Lower lobe of right lung (tissue), 2 donors: ENCODE results near the gene AREG. TPM values are rescaled to one million over a fixed set of nuclear protein-coding genes. Genes with fewer than 3 reads are reported as not detected.
A peak's percentile ranks its signal among the peaks of the same experiment; 100 is the strongest.

Experiments
- ATAC-seq, 2 donors: fragments of 200-7000 bp; cut with Tn5 transposase; one replicate each; pipeline ENCODE4 v1.9.1; 2020 to 2022; ENCODE audit warnings: mild to moderate bottlenecking in 2 of 2, moderate library complexity in 2 of 2
- DNase-seq: peaks from one replicate; pipeline ENCODE4 v3.0.0-alpha.2; 2020
- H3K27ac ChIP-seq: fragments of 200-600 bp; one replicate; pipeline ENCODE4 v1.8.0; 2022
- H3K27me3 ChIP-seq: fragments of 200-600 bp; one replicate; pipeline ENCODE4 v1.8.0; 2022; ENCODE audit warnings: low read depth
- H3K36me3 ChIP-seq: fragments of 200-600 bp; one replicate; pipeline ENCODE4 v1.8.0; 2022; ENCODE audit warnings: mild to moderate bottlenecking
- H3K4me1 ChIP-seq: fragments of 200-600 bp; one replicate; pipeline ENCODE4 v1.8.0; 2022
- H3K4me3 ChIP-seq: fragments of 200-600 bp; one replicate; pipeline ENCODE4 v1.8.0; 2022; ENCODE audit warnings: mild to moderate bottlenecking
- H3K9me3 ChIP-seq: fragments of 200-600 bp; one replicate; pipeline ENCODE4 v1.8.0; 2022
- intact Hi-C: fragments of 100-400 bp; cut with DNase I; formaldehyde crosslinking; loops from one replicate; pipeline ENCODE4 v1.11.0; 2022
- total RNA-seq: library from RNA; stranded (reverse); fragmentation: NEBNext Ultra II Directional; extraction: Animal tissue kit (Norgen Biotek cat#: 25700); gene quantifications from one replicate; pipeline ENCODE4 v1.2.1, GENCODE V29; 2021
- TF ChIP-seq, protein P1 (sequence below): fragments of 200-600 bp; IDR thresholded peaks from one replicate; pipeline ENCODE4 v1.8.0; 2022; ENCODE audit warnings: antibody characterized with exemption, mild to moderate bottlenecking
- donor health status: DM: no; HTN: yes; CAD: no; lungs with severe emphysema.

Gene AREG
- total RNA-seq, 1 donor from 2014 or later: 7.8 TPM

- Histone ChIP-seq H3K27ac (no peak overlapping the region), H3K9me3 (no peaks in the 10 kb centered on the region), H3K36me3 (no peaks in the 10 kb centered on the region), H3K27me3 (no peaks in the 10 kb centered on the region), H3K4me1 (no peaks in the 10 kb centered on the region), H3K4me3 (no peak overlapping the region)
- ATAC-seq: no peak
- TF ChIP-seq, protein P1, sequence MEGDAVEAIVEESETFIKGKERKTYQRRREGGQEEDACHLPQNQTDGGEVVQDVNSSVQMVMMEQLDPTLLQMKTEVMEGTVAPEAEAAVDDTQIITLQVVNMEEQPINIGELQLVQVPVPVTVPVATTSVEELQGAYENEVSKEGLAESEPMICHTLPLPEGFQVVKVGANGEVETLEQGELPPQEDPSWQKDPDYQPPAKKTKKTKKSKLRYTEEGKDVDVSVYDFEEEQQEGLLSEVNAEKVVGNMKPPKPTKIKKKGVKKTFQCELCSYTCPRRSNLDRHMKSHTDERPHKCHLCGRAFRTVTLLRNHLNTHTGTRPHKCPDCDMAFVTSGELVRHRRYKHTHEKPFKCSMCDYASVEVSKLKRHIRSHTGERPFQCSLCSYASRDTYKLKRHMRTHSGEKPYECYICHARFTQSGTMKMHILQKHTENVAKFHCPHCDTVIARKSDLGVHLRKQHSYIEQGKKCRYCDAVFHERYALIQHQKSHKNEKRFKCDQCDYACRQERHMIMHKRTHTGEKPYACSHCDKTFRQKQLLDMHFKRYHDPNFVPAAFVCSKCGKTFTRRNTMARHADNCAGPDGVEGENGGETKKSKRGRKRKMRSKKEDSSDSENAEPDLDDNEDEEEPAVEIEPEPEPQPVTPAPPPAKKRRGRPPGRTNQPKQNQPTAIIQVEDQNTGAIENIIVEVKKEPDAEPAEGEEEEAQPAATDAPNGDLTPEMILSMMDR: no peak
- DNase-seq: no peak
- intact Hi-C loops: no loop called here
Observed at GRCh38 chr4:74483226-74483911, 38.4 kb downstream of the AREG start.

- TF ChIP-seq, protein P1: no peak
- DNase-seq: no peak
Observed at GRCh38 chr4:74486905-74487304, 42.0 kb downstream of the AREG start.

GRCh38 chr4:74487771-74488170 lies 42.8 kb downstream of the AREG start:
- no peaks in the 10 kb centered on the region for H3K36me3 ChIP-seq
- no peak overlapping the region for H3K4me3 ChIP-seq
- intact Hi-C loops: no loop called here
- no peak overlapping the region for H3K27ac ChIP-seq
- no peaks in the 10 kb centered on the region for H3K4me1 ChIP-seq
- ATAC-seq (no peak), DNase-seq (no peak)
- TF ChIP-seq, protein P1: no peak
- H3K9me3 ChIP-seq: no peaks in the 10 kb centered on the region
- H3K27me3 ChIP-seq: no peaks in the 10 kb centered on the region

More at GRCh38 chr4:74486905-74487304, 42.0 kb downstream of the AREG start:
- H3K9me3 ChIP-seq: no peaks in the 10 kb centered on the region
- no peak overlapping the region for H3K27ac ChIP-seq
- H3K4me3 ChIP-seq: no peak overlapping the region
- H3K4me1 ChIP-seq: no peaks in the 10 kb centered on the region
- no peaks in the 10 kb centered on the region for H3K36me3 ChIP-seq
- no peaks in the 10 kb centered on the region for H3K27me3 ChIP-seq
- ATAC-seq: no peak
- intact Hi-C loops: no loop called here

- DNase-seq (no peak), ATAC-seq (no peak)
- Histone ChIP-seq H3K4me1 (no peaks in the 10 kb centered on the region), H3K27ac (no peak overlapping the region), H3K9me3 (no peaks in the 10 kb centered on the region), H3K27me3 (no peaks in the 10 kb centered on the region), H3K36me3 (no peaks in the 10 kb centered on the region), H3K4me3 (no peak overlapping the region)
- TF ChIP-seq, protein P1: no peak
- intact Hi-C loops: no loop called here
Observed at GRCh38 chr4:74490736-74491135, 45.8 kb downstream of the AREG start.

DNA sequence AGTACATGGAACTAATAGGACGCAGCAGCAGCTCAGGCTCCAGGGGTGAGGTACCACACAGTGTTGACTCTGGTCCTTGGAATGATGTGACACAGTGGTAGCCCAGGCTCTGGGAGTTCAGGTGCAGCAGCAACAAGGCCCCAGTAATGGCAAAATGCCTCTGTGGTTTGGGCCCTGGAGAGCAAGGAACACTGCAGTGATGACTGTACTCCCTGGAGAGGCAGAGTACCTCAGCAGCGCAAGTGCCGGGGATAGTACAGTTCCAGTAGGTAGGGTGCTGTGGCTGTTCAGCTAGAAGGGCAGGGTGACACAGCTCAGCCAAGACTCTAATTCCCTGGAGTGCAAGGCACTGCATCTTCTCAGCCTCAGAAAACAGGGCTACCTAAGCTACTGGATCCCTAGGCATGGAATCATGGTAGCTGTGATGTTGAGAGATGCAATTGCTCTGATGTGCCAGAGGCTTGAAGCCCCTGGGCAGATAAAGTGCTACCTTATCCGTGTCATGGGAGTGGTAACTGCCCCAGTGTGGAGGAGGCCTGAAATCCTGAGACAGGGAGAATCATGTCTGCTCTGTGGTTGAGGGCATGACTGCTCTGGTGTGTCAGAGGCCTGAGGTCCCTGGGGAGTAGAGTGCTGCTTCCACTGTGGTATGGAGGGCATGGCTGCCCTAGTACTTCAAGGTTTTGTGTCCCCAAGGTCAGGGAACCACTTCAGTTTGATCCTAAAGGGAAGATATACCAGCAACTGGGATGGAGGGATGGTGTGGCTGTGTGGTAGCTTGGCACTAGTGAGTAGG lies 55.2 kb downstream of the AREG start:
- Histone ChIP-seq H3K36me3 (no peaks in the 10 kb centered on the region), H3K4me1 (no peaks in the 10 kb centered on the region), H3K4me3 (no peak overlapping the region), H3K9me3 (no peaks in the 10 kb centered on the region), H3K27me3 (no peaks in the 10 kb centered on the region), H3K27ac (no peak overlapping the region)
- DNase-seq: no peak
- peak in 1 of 2 donors; percentile 25 for ATAC-seq
- TF ChIP-seq, protein P1: no peak
- intact Hi-C loops: no loop called here
